Retinal pigment epithelial cell (primary cell): Measurements from ENCODE around the gene MYO7B.

Experiments
- DNase-seq: peaks from one replicate; pipeline ENCODE4 v3.0.0-alpha.2; 2010; ENCODE audit warnings: low read depth
- H3K4me3 ChIP-seq: 2 replicates; pipeline ENCODE4 v1.5.1; 2011; ENCODE audit warnings: mild to moderate bottlenecking, low read length, control low read depth, moderate library complexity
- TF ChIP-seq, protein P1 (sequence below): conservative IDR thresholded peaks from 2 replicates; pipeline ENCODE4 v1.5.1; 2011; ENCODE audit warnings: low read depth, low read length, control low read depth, inconsistent platforms

The MYO7B gene

GRCh38 chr2:127618551-127619202 lies 83.2 kb downstream of the MYO7B start:
- TF ChIP-seq, protein P1, sequence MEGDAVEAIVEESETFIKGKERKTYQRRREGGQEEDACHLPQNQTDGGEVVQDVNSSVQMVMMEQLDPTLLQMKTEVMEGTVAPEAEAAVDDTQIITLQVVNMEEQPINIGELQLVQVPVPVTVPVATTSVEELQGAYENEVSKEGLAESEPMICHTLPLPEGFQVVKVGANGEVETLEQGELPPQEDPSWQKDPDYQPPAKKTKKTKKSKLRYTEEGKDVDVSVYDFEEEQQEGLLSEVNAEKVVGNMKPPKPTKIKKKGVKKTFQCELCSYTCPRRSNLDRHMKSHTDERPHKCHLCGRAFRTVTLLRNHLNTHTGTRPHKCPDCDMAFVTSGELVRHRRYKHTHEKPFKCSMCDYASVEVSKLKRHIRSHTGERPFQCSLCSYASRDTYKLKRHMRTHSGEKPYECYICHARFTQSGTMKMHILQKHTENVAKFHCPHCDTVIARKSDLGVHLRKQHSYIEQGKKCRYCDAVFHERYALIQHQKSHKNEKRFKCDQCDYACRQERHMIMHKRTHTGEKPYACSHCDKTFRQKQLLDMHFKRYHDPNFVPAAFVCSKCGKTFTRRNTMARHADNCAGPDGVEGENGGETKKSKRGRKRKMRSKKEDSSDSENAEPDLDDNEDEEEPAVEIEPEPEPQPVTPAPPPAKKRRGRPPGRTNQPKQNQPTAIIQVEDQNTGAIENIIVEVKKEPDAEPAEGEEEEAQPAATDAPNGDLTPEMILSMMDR = no peak
- no peak overlapping the region for H3K4me3 ChIP-seq
- DNase-seq = no peak

- H3K4me3 ChIP-seq = no peak overlapping the region
- TF ChIP-seq, protein P1 = no peak
- no peak for DNase-seq
These were observed 83.7 kb downstream of the MYO7B start for GRCh38 chr2:127619203-127619590.

- DNase-seq = no peak
- H3K4me3 ChIP-seq = no peak overlapping the region
- TF ChIP-seq, protein P1 = no peak
These were observed 84.6 kb downstream of the MYO7B start for GRCh38 chr2:127619877-127620705.

- no peak overlapping the region for H3K4me3 ChIP-seq
- no peak for DNase-seq
- TF ChIP-seq, protein P1 = no peak
These were observed 85.4 kb downstream of the MYO7B start for GRCh38 chr2:127620866-127621265.

- TF ChIP-seq, protein P1 = no peak
- DNase-seq = no peak
- H3K4me3 ChIP-seq = no peak overlapping the region
These were observed 86.5 kb downstream of the MYO7B start for GRCh38 chr2:127621981-127622431.

GRCh38 chr2:127622561-127623387 lies 87.3 kb downstream of the MYO7B start:
- DNase-seq = no peak
- no peak overlapping the region for H3K4me3 ChIP-seq
- TF ChIP-seq, protein P1 = no peak
